HepG2 (cell line): ENCODE data around the gene PPP1CB. TPM values are rescaled to one million over a fixed set of nuclear protein-coding genes. Genes with fewer than 3 reads are reported as not detected.

Experiments used
- CREM ChIP-seq, 2 experiments: sonication (generic) in 1 of 2; formaldehyde crosslinking in 1 of 2; IDR thresholded peaks; 2 replicates each; pipeline versions ENCODE4 v1.4.0 to v1.6.1; 2016 to 2020; ENCODE audit warnings: antibody characterized with exemption in 1 of 2, mild to moderate bottlenecking in 1 of 2, missing genetic modification reagents in 1 of 2
- EHMT2 ChIP-seq: fragments of 200-600 bp; sonication (generic); IDR thresholded peaks from 2 replicates; pipeline ENCODE4 v1.7.0; 2017; ENCODE audit warnings: antibody characterized with exemption, low read depth, low read length, borderline replicate concordance
- FUBP1 ChIP-seq: sonication (generic); formaldehyde crosslinking; IDR thresholded peaks from 2 replicates; pipeline ENCODE4 v1.5.1; 2020; ENCODE audit warnings: missing genetic modification reagents, mild to moderate bottlenecking, borderline replicate concordance
- HNF1A ChIP-seq, 2 experiments: sonication (generic) in 1 of 2; formaldehyde crosslinking in 1 of 2; IDR thresholded peaks; 2 replicates each; pipeline versions ENCODE4 v1.4.0 to v1.6.1; 2016 to 2020; ENCODE audit warnings: borderline replicate concordance in 1 of 2, low read depth in 1 of 2, mild to moderate bottlenecking in 1 of 2, missing genetic modification reagents in 1 of 2
- KAT2B ChIP-seq: fragments of 150-350 bp; IDR thresholded peaks from 2 replicates; pipeline ENCODE4 v1.6.1; 2014; ENCODE audit warnings: low read depth, low read length, borderline replicate concordance
- KDM4B ChIP-seq: sonication (generic); formaldehyde crosslinking; IDR thresholded peaks from 2 replicates; pipeline ENCODE4 v1.4.0; 2020; ENCODE audit warnings: missing genetic modification reagents
- SIN3B ChIP-seq: fragments of 150-350 bp; IDR thresholded peaks from 2 replicates; pipeline ENCODE4 v1.6.1; 2014; ENCODE audit warnings: low read length
- SOX5 ChIP-seq: IDR thresholded peaks from 2 replicates; pipeline ENCODE4 v1.6.1; 2016; ENCODE audit warnings: borderline replicate concordance
- ZBTB38 ChIP-seq: sonication (generic); formaldehyde crosslinking; IDR thresholded peaks from 2 replicates; pipeline ENCODE4 v1.5.1; 2020; ENCODE audit warnings: mild to moderate bottlenecking, missing genetic modification reagents
- ZHX2 ChIP-seq, 2 experiments: sonication (generic) in 1 of 2; formaldehyde crosslinking in 1 of 2; IDR thresholded peaks; 2 replicates each; pipeline versions ENCODE4 v1.6.1 to v1.9.0; 2014 to 2022; ENCODE audit warnings: antibody characterized with exemption in 1 of 2, borderline replicate concordance in 1 of 2, inconsistent platforms in 1 of 2, low read depth in 1 of 2, missing genetic modification reagents in 1 of 2
- ZNF253 ChIP-seq: sonication (generic); formaldehyde crosslinking; IDR thresholded peaks from 2 replicates; pipeline ENCODE4 v1.8.0; 2022; ENCODE audit warnings: mild to moderate bottlenecking, missing genetic modification reagents, borderline replicate concordance
- ZNF577 ChIP-seq: sonication (generic); formaldehyde crosslinking; IDR thresholded peaks from 2 replicates; pipeline ENCODE4 v1.4.0; 2020; ENCODE audit warnings: mild to moderate bottlenecking, low read depth, missing genetic modification reagents, borderline replicate concordance
- ZNF607 ChIP-seq: sonication (generic); formaldehyde crosslinking; IDR thresholded peaks from 2 replicates; pipeline ENCODE4 v1.5.1; 2020; ENCODE audit warnings: missing genetic modification reagents, mild to moderate bottlenecking, borderline replicate concordance
- ZNF614 ChIP-seq: IDR thresholded peaks from 2 replicates; pipeline ENCODE4 v1.6.1; 2018; ENCODE audit warnings: missing biosample characterization, missing genetic modification reagents, inconsistent platforms, borderline replicate concordance
- ZNF777 ChIP-seq: sonication (generic); formaldehyde crosslinking; IDR thresholded peaks from 2 replicates; pipeline ENCODE4 v1.4.0; 2020; ENCODE audit warnings: missing genetic modification reagents
- polyA plus RNA-seq, 8 experiments: library from polyadenylated mRNA; depleted of rRNA in 3 of 8; stranded (reverse) in 7 of 8; unstranded in 1 of 8; fragments of >200 nt; fragmentation: Illumina TruSeq in 4 of 8; extraction: Trizol in 4 of 8; gene quantifications; 2 replicates each; pipeline versions ENCODE4 v1.2.1 to v1.2.3, GENCODE V29; 2011 to 2016; ENCODE audit warnings: low read depth in 4 of 8, missing spikeins in 1 of 8, mixed read lengths in 1 of 8; ENCODE audit not compliant: insufficient read depth in 1 of 8
- total RNA-seq, 5 experiments: library from RNA; depleted of rRNA; stranded (reverse); fragments of >200 nt; fragmentation: Illumina TruSeq; extraction: Trizol; gene quantifications; 2 replicates each; pipeline ENCODE4 v1.2.3, GENCODE V29; 2016; ENCODE audit warnings: low read depth in 1 of 5

The PPP1CB gene
- total and polyA plus RNA-seq, 2 of the 13 experiments (the other 11 are each of a cell fraction or from before 2014, with no cell fraction given): 46.9 to 109 TPM

GRCh38 chr2:28751252-28751955 is at the start of gene PPP1CB (continued):
- TF ChIP-seq ZHX2 (IDR thresholded peaks at IDR 0.05; ENCODE audit: low read depth): peak; percentile 68; the same call in 1 of the 2 replicates
- TF ChIP-seq ZHX2 (CRISPR knock-in tag; IDR thresholded peaks at IDR 0.05; ENCODE audit: borderline replicate concordance): 0 out of 2 replicates have a peak, but pooled peaks have one; percentile 20
- no peak for TF ChIP-seq SIN3B
- TF ChIP-seq ZNF253 (CRISPR knock-in tag): peak; percentile 41; the same call in 1 of the 2 replicates
- TF ChIP-seq ZNF614 (CRISPR knock-in tag): no peak; the same call in none of the 2 replicates
- TF ChIP-seq FUBP1: no peak
- peak; percentile 33; the same call in 1 of the 2 replicates for TF ChIP-seq HNF1A (IDR thresholded peaks at IDR 0.05; ENCODE audit: low read depth)
- TF ChIP-seq HNF1A (CRISPR knock-in tag; IDR thresholded peaks at IDR 0.05; ENCODE audit: borderline replicate concordance): peak; percentile 50; the same call in 1 of the 2 replicates
- peak; percentile 97 for TF ChIP-seq ZNF607 (CRISPR knock-in tag)
- no peak for TF ChIP-seq KAT2B
- TF ChIP-seq ZNF577 (CRISPR knock-in tag): no peak
- peak; percentile 56; the same call in 1 of the 2 replicates for TF ChIP-seq KDM4B (CRISPR knock-in tag)
- TF ChIP-seq ZBTB38 (CRISPR knock-in tag): peak; percentile 91; the same call in 1 of the 2 replicates
- no peak for TF ChIP-seq EHMT2
- TF ChIP-seq CREM (IDR thresholded peaks at IDR 0.05): peak; percentile 20; the same call in 1 of the 2 replicates
- no peak for TF ChIP-seq CREM (CRISPR knock-in tag; IDR thresholded peaks at IDR 0.05)
- peak; percentile 96 for TF ChIP-seq ZNF777 (CRISPR knock-in tag)
- peak; percentile 34 for TF ChIP-seq SOX5 (CRISPR knock-in tag)
